WTC11 (cell line): ENCODE data around the gene THOC5. TPM values are rescaled to one million over a fixed set of nuclear protein-coding genes. Genes with fewer than 3 reads are reported as not detected.

Experiments used
- ATAC-seq: fragments of 200-7000 bp; cut with Tn5 transposase; 2 replicates; pipeline ENCODE4 v1.10.0; 2021; ENCODE audit warnings: mild to moderate bottlenecking, moderate library complexity
- CTCF ChIA-PET: fragments of 300-600 bp; sonication (Branson Sonifier 250); formaldehyde crosslinking; loops from one replicate; lab custom pipeline; 2021; ENCODE audit warnings: antibody characterized with exemption; lab: Charles Lee
- POLR2A ChIA-PET: fragments of 350-600 bp; sonication (Branson Sonifier 250); formaldehyde crosslinking; loops from one replicate; lab custom pipeline; 2021; ENCODE audit warnings: antibody characterized with exemption; lab: Charles Lee
- DNase-seq: peaks from one replicate; pipeline ENCODE4 v3.0.0; 2021; ENCODE audit warnings: low spot score
- H3K27ac Mint-ChIP-seq: 2 replicates; pipeline ENCODE4 v1.8.0; 2021; ENCODE audit warnings: mixed read lengths
- H3K27me3 Mint-ChIP-seq: 2 replicates; pipeline ENCODE4 v1.8.0; 2021; ENCODE audit warnings: low read depth, mild to moderate bottlenecking, moderate library complexity, mixed read lengths
- H3K36me3 Mint-ChIP-seq: 2 replicates; pipeline ENCODE4 v1.8.0; 2021; ENCODE audit warnings: mixed read lengths
- H3K4me1 Mint-ChIP-seq: 2 replicates; pipeline ENCODE4 v1.8.0; 2022; ENCODE audit warnings: mixed read lengths
- H3K4me3 Mint-ChIP-seq: 2 replicates; pipeline ENCODE4 v1.8.0; 2021; ENCODE audit warnings: mild to moderate bottlenecking, moderate library complexity, mixed read lengths
- H3K9me3 Mint-ChIP-seq: 2 replicates; pipeline ENCODE4 v1.8.0; 2021; ENCODE audit warnings: mixed read lengths
- CBFB ChIP-seq: sonication (generic); formaldehyde crosslinking; IDR thresholded peaks from 2 replicates; pipeline ENCODE4 v1.8.1; 2022; ENCODE audit warnings: mild to moderate bottlenecking, low read depth, missing genetic modification reagents
- JUN ChIP-seq: sonication (generic); formaldehyde crosslinking; IDR thresholded peaks from 2 replicates; pipeline ENCODE4 v1.8.0; 2023; ENCODE audit warnings: mild to moderate bottlenecking, missing genetic modification reagents
- NR1H2 ChIP-seq: sonication (generic); formaldehyde crosslinking; IDR thresholded peaks from 2 replicates; pipeline ENCODE4 v1.9.0; 2021; ENCODE audit warnings: mild to moderate bottlenecking, moderate library complexity, missing genetic modification reagents
- NR3C1 ChIP-seq: sonication (generic); formaldehyde crosslinking; conservative IDR thresholded peaks from 2 replicates; pipeline ENCODE4 v1.8.1; 2023; ENCODE audit warnings: low read depth, mild to moderate bottlenecking, missing genetic modification reagents
- SMAD3 ChIP-seq: sonication (generic); formaldehyde crosslinking; IDR thresholded peaks from 2 replicates; pipeline ENCODE4 v1.8.0; 2022; ENCODE audit warnings: missing genetic modification reagents, mild to moderate bottlenecking, borderline replicate concordance
- SMAD4 ChIP-seq: sonication (generic); formaldehyde crosslinking; IDR thresholded peaks from 2 replicates; pipeline ENCODE4 v1.8.0; 2022; ENCODE audit warnings: mild to moderate bottlenecking, missing genetic modification reagents
- TEAD4 ChIP-seq: sonication (generic); formaldehyde crosslinking; IDR thresholded peaks from 2 replicates; pipeline ENCODE4 v1.8.0; 2022; ENCODE audit warnings: mild to moderate bottlenecking, missing genetic modification reagents
- TP53 ChIP-seq: sonication (generic); formaldehyde crosslinking; IDR thresholded peaks from 2 replicates; pipeline ENCODE4 v1.8.1; 2023; ENCODE audit warnings: mild to moderate bottlenecking, missing genetic modification reagents
- ZBTB21 ChIP-seq: sonication (generic); formaldehyde crosslinking; IDR thresholded peaks from 2 replicates; pipeline ENCODE4 v1.8.1; 2023; ENCODE audit warnings: mild to moderate bottlenecking, missing genetic modification reagents, borderline replicate concordance
- ZNF263 ChIP-seq: sonication (generic); formaldehyde crosslinking; IDR thresholded peaks from 2 replicates; pipeline ENCODE4 v1.8.1; 2022; ENCODE audit warnings: low read depth, mild to moderate bottlenecking, moderate library complexity, missing genetic modification reagents
- total RNA-seq: library from RNA; stranded (reverse); gene quantifications from 3 replicates; pipeline ENCODE4 v1.2.3, GENCODE V29; 2021
- TF ChIP-seq, protein P1 (sequence below): sonication (generic); formaldehyde crosslinking; IDR thresholded peaks from 2 replicates; pipeline ENCODE4 v1.8.1; 2023; ENCODE audit warnings: mild to moderate bottlenecking, missing genetic modification reagents, moderate library complexity
- TF ChIP-seq, protein P2 (sequence below): sonication (generic); formaldehyde crosslinking; IDR thresholded peaks from 2 replicates; pipeline ENCODE4 v1.8.1; 2022; ENCODE audit warnings: missing genetic modification reagents, borderline replicate concordance
- TF ChIP-seq, protein P3 (sequence below): sonication (generic); formaldehyde crosslinking; IDR thresholded peaks from 2 replicates; pipeline ENCODE4 v1.8.1; 2023; ENCODE audit warnings: mild to moderate bottlenecking, moderate library complexity, missing genetic modification reagents
- TF ChIP-seq, protein P4 (sequence below): sonication (generic); formaldehyde crosslinking; IDR thresholded peaks from 2 replicates; pipeline ENCODE4 v1.8.0; 2023; ENCODE audit warnings: missing genetic modification reagents
- TF ChIP-seq, protein P5 (sequence below): sonication (generic); formaldehyde crosslinking; IDR thresholded peaks from 2 replicates; pipeline ENCODE4 v1.8.1; 2023; ENCODE audit warnings: mild to moderate bottlenecking, missing genetic modification reagents, borderline replicate concordance
- TF ChIP-seq, protein P6 (sequence below): sonication (generic); formaldehyde crosslinking; IDR thresholded peaks from 2 replicates; pipeline ENCODE4 v1.8.1; 2022; ENCODE audit warnings: low read depth, missing genetic modification reagents, borderline replicate concordance
- TF ChIP-seq, protein P7 (sequence below): sonication (generic); formaldehyde crosslinking; IDR thresholded peaks from 2 replicates; pipeline ENCODE4 v1.8.0; 2023; ENCODE audit warnings: mild to moderate bottlenecking, missing genetic modification reagents

Gene THOC5
- total RNA-seq, 1 experiment from 2014 or later = 51.2 TPM

DNA sequence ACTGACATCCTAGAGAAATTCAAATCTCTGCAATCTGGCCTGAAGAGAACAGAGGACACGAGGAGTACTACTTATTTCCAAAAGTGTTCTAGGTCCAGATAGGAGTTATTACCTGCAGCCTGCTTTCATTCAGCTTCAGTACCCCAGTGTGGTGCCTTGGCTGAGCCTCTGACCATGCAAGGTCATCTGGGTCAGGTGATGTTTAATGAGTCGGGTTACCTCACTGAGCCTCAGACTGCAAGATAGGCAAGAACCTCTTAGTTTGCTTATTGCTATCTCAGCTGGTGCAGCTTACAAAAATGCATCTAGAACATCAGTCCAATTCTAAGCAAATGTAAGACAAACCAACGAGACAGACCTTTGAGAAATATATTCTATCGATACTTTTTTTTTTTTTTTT lies 40.4 kb upstream of the THOC5 start:
- no peak overlapping the region for H3K27ac Mint-ChIP-seq
- TF ChIP-seq, protein P1, sequence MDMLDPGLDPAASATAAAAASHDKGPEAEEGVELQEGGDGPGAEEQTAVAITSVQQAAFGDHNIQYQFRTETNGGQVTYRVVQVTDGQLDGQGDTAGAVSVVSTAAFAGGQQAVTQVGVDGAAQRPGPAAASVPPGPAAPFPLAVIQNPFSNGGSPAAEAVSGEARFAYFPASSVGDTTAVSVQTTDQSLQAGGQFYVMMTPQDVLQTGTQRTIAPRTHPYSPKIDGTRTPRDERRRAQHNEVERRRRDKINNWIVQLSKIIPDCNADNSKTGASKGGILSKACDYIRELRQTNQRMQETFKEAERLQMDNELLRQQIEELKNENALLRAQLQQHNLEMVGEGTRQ (CRISPR knock-in tag) = 0 out of 2 replicates have a peak, but pooled peaks have one; percentile 12
- TF ChIP-seq, protein P2, sequence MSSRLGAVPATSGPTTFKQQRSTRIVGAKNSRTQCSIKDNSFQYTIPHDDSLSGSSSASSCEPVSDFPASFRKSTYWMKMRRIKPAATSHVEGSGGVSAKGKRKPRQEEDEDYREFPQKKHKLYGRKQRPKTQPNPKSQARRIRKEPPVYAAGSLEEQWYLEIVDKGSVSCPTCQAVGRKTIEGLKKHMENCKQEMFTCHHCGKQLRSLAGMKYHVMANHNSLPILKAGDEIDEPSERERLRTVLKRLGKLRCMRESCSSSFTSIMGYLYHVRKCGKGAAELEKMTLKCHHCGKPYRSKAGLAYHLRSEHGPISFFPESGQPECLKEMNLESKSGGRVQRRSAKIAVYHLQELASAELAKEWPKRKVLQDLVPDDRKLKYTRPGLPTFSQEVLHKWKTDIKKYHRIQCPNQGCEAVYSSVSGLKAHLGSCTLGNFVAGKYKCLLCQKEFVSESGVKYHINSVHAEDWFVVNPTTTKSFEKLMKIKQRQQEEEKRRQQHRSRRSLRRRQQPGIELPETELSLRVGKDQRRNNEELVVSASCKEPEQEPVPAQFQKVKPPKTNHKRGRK = no peak

DNA sequence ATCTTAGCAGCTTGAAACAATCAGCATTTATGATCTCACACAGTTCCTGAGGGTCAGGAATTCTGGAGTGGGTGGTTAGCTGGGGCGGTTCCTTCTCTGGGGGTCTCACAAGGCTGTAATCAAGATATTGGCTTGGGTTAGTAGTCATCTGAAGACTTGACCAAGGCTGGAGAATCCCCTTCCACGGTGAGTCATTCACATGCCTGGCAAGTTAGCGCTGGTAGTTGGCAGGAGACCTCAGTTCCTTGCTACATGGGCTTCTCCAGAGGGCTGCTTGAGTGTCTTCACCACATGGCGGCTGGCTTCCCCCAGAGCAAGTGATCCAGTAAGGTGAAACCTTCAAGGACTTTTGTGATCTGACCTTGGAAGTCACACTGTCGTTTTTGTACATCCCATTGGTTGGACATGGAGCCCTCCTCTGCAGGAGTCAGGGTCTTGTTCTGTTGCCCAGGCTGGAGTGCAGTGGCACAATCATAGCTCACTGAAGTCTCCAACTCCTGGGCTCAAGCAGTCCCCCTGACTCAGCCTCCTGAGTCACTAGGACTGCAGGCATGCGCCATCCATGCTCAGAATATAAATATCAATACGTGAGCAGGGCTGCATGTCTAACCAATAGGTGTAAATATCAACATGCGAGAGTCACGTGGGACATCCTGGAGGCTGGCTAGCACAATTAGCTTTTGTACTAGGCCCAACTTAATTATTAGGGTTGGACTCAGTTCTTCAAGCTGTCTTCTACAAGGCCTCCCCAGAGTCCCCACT lies 34.6 kb upstream of the THOC5 start:
- POLR2A ChIA-PET = no interaction called here
- ATAC-seq (no peak), DNase-seq (no peak)
- Mint-ChIP-seq H3K36me3 (no peaks in the 10 kb centered on the region), H3K27ac (no peak overlapping the region), H3K4me3 (no peak overlapping the region), H3K9me3 (no peaks in the 10 kb centered on the region), H3K27me3 (no peaks in the 10 kb centered on the region), H3K4me1 (no peaks in the 10 kb centered on the region)
- CTCF ChIA-PET = interaction anchor here (0.7 to 2.5 kb wide), 5 partner anchors 9 to 491 kb away, joined by 3 to 11 read pairs (median 4); no protein-coding TSS in a partner anchor
- no peak for TF ChIP-seq NR3C1 (CRISPR knock-in tag)
- TF ChIP-seq ZBTB21 (CRISPR knock-in tag) = no peak
- no peak for TF ChIP-seq SMAD3 (CRISPR knock-in tag)
- TF ChIP-seq ZNF263 (CRISPR knock-in tag) = no peak
- no peak for TF ChIP-seq TP53
- TF ChIP-seq, protein P2 = no peak
- no peak for TF ChIP-seq NR1H2
- TF ChIP-seq, protein P3, sequence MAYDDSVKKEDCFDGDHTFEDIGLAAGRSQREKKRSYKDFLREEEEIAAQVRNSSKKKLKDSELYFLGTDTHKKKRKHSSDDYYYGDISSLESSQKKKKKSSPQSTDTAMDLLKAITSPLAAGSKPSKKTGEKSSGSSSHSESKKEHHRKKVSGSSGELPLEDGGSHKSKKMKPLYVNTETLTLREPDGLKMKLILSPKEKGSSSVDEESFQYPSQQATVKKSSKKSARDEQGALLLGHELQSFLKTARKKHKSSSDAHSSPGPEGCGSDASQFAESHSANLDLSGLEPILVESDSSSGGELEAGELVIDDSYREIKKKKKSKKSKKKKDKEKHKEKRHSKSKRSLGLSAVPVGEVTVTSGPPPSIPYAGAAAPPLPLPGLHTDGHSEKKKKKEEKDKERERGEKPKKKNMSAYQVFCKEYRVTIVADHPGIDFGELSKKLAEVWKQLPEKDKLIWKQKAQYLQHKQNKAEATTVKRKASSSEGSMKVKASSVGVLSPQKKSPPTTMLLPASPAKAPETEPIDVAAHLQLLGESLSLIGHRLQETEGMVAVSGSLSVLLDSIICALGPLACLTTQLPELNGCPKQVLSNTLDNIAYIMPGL = no peak
- TF ChIP-seq, protein P4, sequence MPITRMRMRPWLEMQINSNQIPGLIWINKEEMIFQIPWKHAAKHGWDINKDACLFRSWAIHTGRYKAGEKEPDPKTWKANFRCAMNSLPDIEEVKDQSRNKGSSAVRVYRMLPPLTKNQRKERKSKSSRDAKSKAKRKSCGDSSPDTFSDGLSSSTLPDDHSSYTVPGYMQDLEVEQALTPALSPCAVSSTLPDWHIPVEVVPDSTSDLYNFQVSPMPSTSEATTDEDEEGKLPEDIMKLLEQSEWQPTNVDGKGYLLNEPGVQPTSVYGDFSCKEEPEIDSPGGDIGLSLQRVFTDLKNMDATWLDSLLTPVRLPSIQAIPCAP (CRISPR knock-in tag) = no peak
- no peak for TF ChIP-seq TEAD4 (CRISPR knock-in tag)
- TF ChIP-seq SMAD4 (CRISPR knock-in tag) = no peak
- TF ChIP-seq CBFB (CRISPR knock-in tag) = no peak
- TF ChIP-seq, protein P5, sequence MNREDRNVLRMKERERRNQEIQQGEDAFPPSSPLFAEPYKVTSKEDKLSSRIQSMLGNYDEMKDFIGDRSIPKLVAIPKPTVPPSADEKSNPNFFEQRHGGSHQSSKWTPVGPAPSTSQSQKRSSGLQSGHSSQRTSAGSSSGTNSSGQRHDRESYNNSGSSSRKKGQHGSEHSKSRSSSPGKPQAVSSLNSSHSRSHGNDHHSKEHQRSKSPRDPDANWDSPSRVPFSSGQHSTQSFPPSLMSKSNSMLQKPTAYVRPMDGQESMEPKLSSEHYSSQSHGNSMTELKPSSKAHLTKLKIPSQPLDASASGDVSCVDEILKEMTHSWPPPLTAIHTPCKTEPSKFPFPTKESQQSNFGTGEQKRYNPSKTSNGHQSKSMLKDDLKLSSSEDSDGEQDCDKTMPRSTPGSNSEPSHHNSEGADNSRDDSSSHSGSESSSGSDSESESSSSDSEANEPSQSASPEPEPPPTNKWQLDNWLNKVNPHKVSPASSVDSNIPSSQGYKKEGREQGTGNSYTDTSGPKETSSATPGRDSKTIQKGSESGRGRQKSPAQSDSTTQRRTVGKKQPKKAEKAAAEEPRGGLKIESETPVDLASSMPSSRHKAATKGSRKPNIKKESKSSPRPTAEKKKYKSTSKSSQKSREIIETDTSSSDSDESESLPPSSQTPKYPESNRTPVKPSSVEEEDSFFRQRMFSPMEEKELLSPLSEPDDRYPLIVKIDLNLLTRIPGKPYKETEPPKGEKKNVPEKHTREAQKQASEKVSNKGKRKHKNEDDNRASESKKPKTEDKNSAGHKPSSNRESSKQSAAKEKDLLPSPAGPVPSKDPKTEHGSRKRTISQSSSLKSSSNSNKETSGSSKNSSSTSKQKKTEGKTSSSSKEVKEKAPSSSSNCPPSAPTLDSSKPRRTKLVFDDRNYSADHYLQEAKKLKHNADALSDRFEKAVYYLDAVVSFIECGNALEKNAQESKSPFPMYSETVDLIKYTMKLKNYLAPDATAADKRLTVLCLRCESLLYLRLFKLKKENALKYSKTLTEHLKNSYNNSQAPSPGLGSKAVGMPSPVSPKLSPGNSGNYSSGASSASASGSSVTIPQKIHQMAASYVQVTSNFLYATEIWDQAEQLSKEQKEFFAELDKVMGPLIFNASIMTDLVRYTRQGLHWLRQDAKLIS (CRISPR knock-in tag) = no peak
- TF ChIP-seq, protein P6, sequence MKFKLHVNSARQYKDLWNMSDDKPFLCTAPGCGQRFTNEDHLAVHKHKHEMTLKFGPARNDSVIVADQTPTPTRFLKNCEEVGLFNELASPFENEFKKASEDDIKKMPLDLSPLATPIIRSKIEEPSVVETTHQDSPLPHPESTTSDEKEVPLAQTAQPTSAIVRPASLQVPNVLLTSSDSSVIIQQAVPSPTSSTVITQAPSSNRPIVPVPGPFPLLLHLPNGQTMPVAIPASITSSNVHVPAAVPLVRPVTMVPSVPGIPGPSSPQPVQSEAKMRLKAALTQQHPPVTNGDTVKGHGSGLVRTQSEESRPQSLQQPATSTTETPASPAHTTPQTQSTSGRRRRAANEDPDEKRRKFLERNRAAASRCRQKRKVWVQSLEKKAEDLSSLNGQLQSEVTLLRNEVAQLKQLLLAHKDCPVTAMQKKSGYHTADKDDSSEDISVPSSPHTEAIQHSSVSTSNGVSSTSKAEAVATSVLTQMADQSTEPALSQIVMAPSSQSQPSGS = no peak
- TF ChIP-seq JUN (CRISPR knock-in tag) = no peak
- TF ChIP-seq, protein P7, sequence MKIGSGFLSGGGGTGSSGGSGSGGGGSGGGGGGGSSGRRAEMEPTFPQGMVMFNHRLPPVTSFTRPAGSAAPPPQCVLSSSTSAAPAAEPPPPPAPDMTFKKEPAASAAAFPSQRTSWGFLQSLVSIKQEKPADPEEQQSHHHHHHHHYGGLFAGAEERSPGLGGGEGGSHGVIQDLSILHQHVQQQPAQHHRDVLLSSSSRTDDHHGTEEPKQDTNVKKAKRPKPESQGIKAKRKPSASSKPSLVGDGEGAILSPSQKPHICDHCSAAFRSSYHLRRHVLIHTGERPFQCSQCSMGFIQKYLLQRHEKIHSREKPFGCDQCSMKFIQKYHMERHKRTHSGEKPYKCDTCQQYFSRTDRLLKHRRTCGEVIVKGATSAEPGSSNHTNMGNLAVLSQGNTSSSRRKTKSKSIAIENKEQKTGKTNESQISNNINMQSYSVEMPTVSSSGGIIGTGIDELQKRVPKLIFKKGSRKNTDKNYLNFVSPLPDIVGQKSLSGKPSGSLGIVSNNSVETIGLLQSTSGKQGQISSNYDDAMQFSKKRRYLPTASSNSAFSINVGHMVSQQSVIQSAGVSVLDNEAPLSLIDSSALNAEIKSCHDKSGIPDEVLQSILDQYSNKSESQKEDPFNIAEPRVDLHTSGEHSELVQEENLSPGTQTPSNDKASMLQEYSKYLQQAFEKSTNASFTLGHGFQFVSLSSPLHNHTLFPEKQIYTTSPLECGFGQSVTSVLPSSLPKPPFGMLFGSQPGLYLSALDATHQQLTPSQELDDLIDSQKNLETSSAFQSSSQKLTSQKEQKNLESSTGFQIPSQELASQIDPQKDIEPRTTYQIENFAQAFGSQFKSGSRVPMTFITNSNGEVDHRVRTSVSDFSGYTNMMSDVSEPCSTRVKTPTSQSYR (CRISPR knock-in tag) = no peak

More for the DNA sequence above, 40.4 kb upstream of the THOC5 start:
- Mint-ChIP-seq H3K4me1 (peaks cover 4% of the 10 kb centered on the region), H3K27me3 (peaks cover 14% of the 10 kb centered on the region), H3K36me3 (no peaks in the 10 kb centered on the region), H3K9me3 (peaks cover 9% of the 10 kb centered on the region), H3K4me3 (no peak overlapping the region)
- ATAC-seq (peak; percentile 30; the same call in 1 of the 2 replicates), DNase-seq (no peak)
- CTCF ChIA-PET = interaction anchor here (0.7 kb wide), 1 partner anchor 1511 kb away, joined by 3 read pairs; no protein-coding TSS in a partner anchor
- POLR2A ChIA-PET = interaction anchor here (0.7 kb wide), 1 partner anchor 39 kb away, joined by 5 read pairs; no protein-coding TSS in a partner anchor
